IMR-90 (cell line): ENCODE measurements around the gene ZNF771. TPM values are rescaled to one million over a fixed set of nuclear protein-coding genes. Genes with fewer than 3 reads are reported as not detected.

Source experiments
- ATAC-seq: fragments of 200-7000 bp; cut with Tn5 transposase; 2 replicates; pipeline ENCODE4 v1.9.1; 2020; ENCODE audit warnings: low read depth, mild to moderate bottlenecking, moderate library complexity
- BruUV-seq: library from RNA; stranded (reverse); fragments of 400-500 nt; replicated peaks from 2 replicates; lab custom pipeline; 2021; lab: Mats Ljungman, UMichigan
- CTCF ChIA-PET: fragments of 300-600 bp; formaldehyde crosslinking; extraction: SDS; loops from one replicate; lab custom pipeline; 2021; ENCODE audit warnings: antibody characterized with exemption; lab: Yijun Ruan, JAX
- POLR2A ChIA-PET: fragments of 300-600 bp; sonication (Branson Sonifier 250); formaldehyde crosslinking; loops from one replicate; lab custom pipeline; 2022; ENCODE audit warnings: antibody characterized with exemption; ENCODE audit not compliant: unreplicated experiment; lab: Charles Lee
- DNase-seq: peaks from one replicate; pipeline ENCODE4 v3.0.0; 2013
- H2AFZ ChIP-seq: replicated peaks from 2 replicates; pipeline ENCODE3; 2013; ENCODE audit warnings: low read length, mild to moderate bottlenecking; ENCODE audit not compliant: poor library complexity
- H2AK5ac ChIP-seq: 2 replicates; pipeline ENCODE4 v1.6.1; 2013; ENCODE audit warnings: low read depth, low read length, inconsistent platforms
- H2AK9ac ChIP-seq: replicated peaks from 2 replicates; pipeline ENCODE3; 2013; ENCODE audit warnings: mild to moderate bottlenecking, low read depth, low read length, moderate library complexity; ENCODE audit not compliant: poor library complexity
- H2BK120ac ChIP-seq: 2 replicates; pipeline ENCODE4 v1.6.1; 2013; ENCODE audit warnings: low read depth, low read length, inconsistent platforms
- H2BK15ac ChIP-seq: 3 replicates; pipeline ENCODE4 v1.6.1; 2013; ENCODE audit warnings: low read depth, low read length, inconsistent platforms
- H2BK20ac ChIP-seq: 2 replicates; pipeline ENCODE4 v1.6.1; 2013; ENCODE audit warnings: low read depth, mild to moderate bottlenecking, inconsistent platforms, low read length, moderate library complexity
- H2BK5ac ChIP-seq: 2 replicates; pipeline ENCODE4 v1.6.1; 2013; ENCODE audit warnings: mild to moderate bottlenecking, low read depth, low read length, inconsistent platforms; ENCODE audit not compliant: poor library complexity, severe bottlenecking
- H3K14ac ChIP-seq: replicated peaks from 2 replicates; pipeline ENCODE4 v1.6.1; 2013; ENCODE audit warnings: low read depth, low read length, inconsistent platforms
- H3K18ac ChIP-seq: 2 replicates; pipeline ENCODE4 v1.6.1; 2013; ENCODE audit warnings: low read depth, low read length, control low read depth
- H3K23ac ChIP-seq: 2 replicates; pipeline ENCODE4 v1.6.1; 2013; ENCODE audit warnings: low read depth, low read length, inconsistent platforms
- H3K27ac ChIP-seq: 2 replicates; pipeline ENCODE4 v1.5.1; 2013; ENCODE audit warnings: mild to moderate bottlenecking, control low read depth, low read length; ENCODE audit not compliant: insufficient read depth
- H3K27me3 ChIP-seq: 2 replicates; pipeline ENCODE4 v1.6.1; 2013; ENCODE audit warnings: low read length; ENCODE audit not compliant: control insufficient read depth, insufficient read depth
- H3K36me3 ChIP-seq: 2 replicates; pipeline ENCODE4 v1.6.1; 2013; ENCODE audit warnings: low read length, mixed read lengths; ENCODE audit not compliant: control insufficient read depth, insufficient read depth
- H3K4ac ChIP-seq: 2 replicates; pipeline ENCODE4 v1.6.1; 2013; ENCODE audit warnings: low read depth, low read length, inconsistent platforms
- H3K4me1 ChIP-seq: 2 replicates; pipeline ENCODE4 v1.6.1; 2013; ENCODE audit warnings: low read length, mixed read lengths; ENCODE audit not compliant: control insufficient read depth, insufficient read depth
- H3K4me2 ChIP-seq: 2 replicates; pipeline ENCODE4 v1.6.1; 2013; ENCODE audit warnings: low read depth, mild to moderate bottlenecking, control low read depth, low read length, moderate library complexity
- H3K4me3 ChIP-seq: 2 replicates; pipeline ENCODE4 v1.5.1; 2013; ENCODE audit warnings: low read depth, mild to moderate bottlenecking, control low read depth, low read length, moderate library complexity; ENCODE audit not compliant: insufficient read depth
- H3K56ac ChIP-seq: 2 replicates; pipeline ENCODE4 v1.6.1; 2013; ENCODE audit warnings: low read length, inconsistent platforms; ENCODE audit not compliant: insufficient read depth; ENCODE audit errors: extremely low read depth
- H3K79me1 ChIP-seq, 2 experiments: 2 replicates each; pipeline ENCODE4 v1.6.1; 2013; ENCODE audit warnings: low read length in 2 of 2, inconsistent platforms in 1 of 2, low read depth in 1 of 2
- H3K9ac ChIP-seq: 2 replicates; pipeline ENCODE4 v1.6.1; 2013; ENCODE audit warnings: low read depth, low read length, control low read depth
- H3K9me1 ChIP-seq: 2 replicates; pipeline ENCODE4 v1.6.1; 2013; ENCODE audit warnings: low read length, inconsistent platforms; ENCODE audit not compliant: insufficient read depth
- H3K9me3 ChIP-seq: 2 replicates; pipeline ENCODE4 v1.6.1; 2013; ENCODE audit warnings: low read length; ENCODE audit not compliant: control insufficient read depth, insufficient read depth
- H4K20me1 ChIP-seq: 2 replicates; pipeline ENCODE4 v1.6.1; 2013; ENCODE audit warnings: low read length, inconsistent platforms; ENCODE audit not compliant: insufficient read depth
- H4K5ac ChIP-seq: 2 replicates; pipeline ENCODE4 v1.6.1; 2013; ENCODE audit warnings: mild to moderate bottlenecking, low read depth, low read length, control low read depth
- H4K8ac ChIP-seq, 2 experiments: 2 replicates each; pipeline ENCODE4 v1.6.1; 2013; ENCODE audit warnings: low read depth in 2 of 2, low read length in 2 of 2, control low read depth in 1 of 2, inconsistent platforms in 1 of 2
- H4K91ac ChIP-seq: 2 replicates; pipeline ENCODE4 v1.6.1; 2013; ENCODE audit warnings: low read depth, low read length, inconsistent platforms; ENCODE audit not compliant: insufficient read depth
- CEBPB ChIP-seq: IDR thresholded peaks from 2 replicates; pipeline ENCODE4 v1.6.1; 2012; ENCODE audit warnings: low read depth, low read length, improper control_type of control experiment
- CTCF ChIP-seq: conservative IDR thresholded peaks from 2 replicates; pipeline ENCODE4 v1.5.1; 2012; ENCODE audit warnings: mild to moderate bottlenecking, low read depth, low read length, improper control_type of control experiment
- ELK1 ChIP-seq: fragments of 150-350 bp; IDR thresholded peaks from 2 replicates; pipeline ENCODE4 v1.6.1; 2016; ENCODE audit warnings: low read depth, mild to moderate bottlenecking, low read length, moderate library complexity, borderline replicate concordance
- MXI1 ChIP-seq: IDR thresholded peaks from 2 replicates; pipeline ENCODE4 v1.6.1; 2012; ENCODE audit warnings: low read depth, mild to moderate bottlenecking, low read length, moderate library complexity, borderline replicate concordance
- RAD21 ChIP-seq: IDR thresholded peaks from 2 replicates; pipeline ENCODE4 v1.6.1; 2012; ENCODE audit warnings: low read length, improper control_type of control experiment
- RCOR1 ChIP-seq: IDR thresholded peaks from 2 replicates; pipeline ENCODE4 v1.6.1; 2012; ENCODE audit warnings: mild to moderate bottlenecking, low read length, improper control_type of control experiment; ENCODE audit not compliant: insufficient replicate concordance
- SMC3 ChIP-seq: fragments of 150-350 bp; IDR thresholded peaks from 2 replicates; pipeline ENCODE4 v1.6.1; 2016; ENCODE audit warnings: low read depth, mild to moderate bottlenecking, antibody characterized with exemption, low read length, moderate library complexity
- USF2 ChIP-seq: fragments of 150-350 bp; IDR thresholded peaks from 2 replicates; pipeline ENCODE4 v1.6.1; 2017; ENCODE audit warnings: mild to moderate bottlenecking, antibody characterized with exemption, low read length, low read depth
- WGBS, 2 experiments: methylation state at CpG; one replicate each; pipeline versions ENCODE4 v1.1.5 to v1.1.7; 2013; ENCODE audit warnings: missing lambda C conversion rate in 2 of 2; ENCODE audit not compliant: insufficient read length in 1 of 2; ENCODE audit errors: extremely low coverage in 2 of 2; 5-methylcytosine and 5-hydroxymethylcytosine counted together
- dilution Hi-C: fragments of 300-500 bp; cut with HindIII; formaldehyde crosslinking; loops from one replicate; pipeline ENCODE4 v1.14.3; 2018; ENCODE audit warnings: low sequenced_read_pairs; ENCODE audit not compliant: unreplicated experiment
- in situ Hi-C: fragments of 300-500 bp; cut with MboI; formaldehyde crosslinking; loops from 3 replicates; pipeline ENCODE4 v1.14.3; 2019; ENCODE audit warnings: low sequenced_read_pairs, inconsistent platforms, mixed read lengths
- intact Hi-C: fragments of 100-400 bp; cut with micrococcal nuclease; formaldehyde crosslinking; loops from 2 replicates; pipeline ENCODE4 v1.10.0; 2022
- polyA plus RNA-seq, 3 experiments: library from polyadenylated mRNA; depleted of rRNA; stranded (reverse); fragments of >200 nt; gene quantifications; 2 replicates each; pipeline ENCODE4 v1.2.3, GENCODE V29; 2012; ENCODE audit warnings: low replicate concordance in 1 of 3
- total RNA-seq: library from RNA; depleted of rRNA; stranded (reverse); fragments of >200 nt; gene quantifications from 2 replicates; pipeline ENCODE4 v1.2.3, GENCODE V29; 2012

Gene ZNF771
- total and polyA plus RNA-seq, 2 of the 4 experiments (the other 2 are of a cell fraction): 5.2 to 10.9 TPM

DNA sequence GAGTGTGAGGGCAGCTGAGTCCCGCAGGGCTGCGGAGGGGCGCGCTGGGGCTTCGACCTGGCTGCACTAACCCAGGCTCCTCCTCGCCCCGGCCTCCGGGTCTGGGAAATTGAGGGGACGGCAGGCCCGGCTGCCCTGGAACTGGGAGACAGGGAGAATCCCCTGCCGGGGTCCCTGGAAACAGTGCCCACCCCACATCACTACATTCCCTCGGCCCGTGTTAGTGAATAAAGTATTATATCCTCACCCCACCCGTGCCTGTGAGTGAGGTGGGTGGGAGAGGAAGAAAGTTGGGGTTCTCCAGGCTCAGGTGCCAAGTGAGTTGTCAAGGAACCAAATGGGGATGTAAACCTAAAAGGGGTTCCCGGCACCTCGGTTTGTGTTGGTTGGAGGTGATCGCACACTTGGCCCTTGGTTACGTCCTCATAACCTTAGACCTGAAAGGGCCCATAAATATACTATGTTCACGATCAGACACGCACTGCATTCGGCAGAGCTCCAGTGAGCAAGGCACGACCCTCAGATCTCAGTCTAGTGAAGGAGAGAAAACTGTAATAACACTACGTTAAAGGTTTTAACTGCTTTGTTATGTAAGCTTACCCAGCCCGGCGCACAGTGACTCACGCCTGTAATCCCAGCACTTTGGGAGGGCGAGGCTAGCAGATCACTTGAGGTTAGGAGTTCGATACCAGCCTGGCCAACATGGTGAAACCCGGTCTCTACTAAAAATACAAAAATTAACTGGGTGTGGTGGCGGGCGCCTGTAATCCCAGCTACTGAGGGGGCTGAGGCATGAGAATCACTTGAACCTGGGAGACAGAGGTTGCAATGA is 11.2 kb downstream of the ZNF771 start:
- no peak overlapping the region for H3K4ac ChIP-seq
- no peak overlapping the region for H4K8ac ChIP-seq
- H3K9me3 ChIP-seq: no peaks in the 10 kb centered on the region
- DNase-seq: no peak
- no peaks in the 10 kb centered on the region for H3K27me3 ChIP-seq
- peaks cover 6% of the 10 kb centered on the region; the same call in 1 of the 2 replicates for H3K9me1 ChIP-seq
- H3K36me3 ChIP-seq: peaks cover 17% of the 10 kb centered on the region
- no peak overlapping the region; the same call in 1 of the 2 replicates for H3K23ac ChIP-seq
- no peak overlapping the region for H4K5ac ChIP-seq
- ChIA-PET CTCF (interaction anchor here (0.8 to 1.0 kb wide), 3 partner anchors 9 to 210 kb away, joined by 3 to 4 read pairs (median 3); partner anchors contain the start of gene DCTPP1), POLR2A (no interaction called here)
- peak overlapping the region; percentile 60 for H2AK9ac ChIP-seq
- dilution Hi-C loops (no loop called here), intact Hi-C loops (no loop called here), in situ Hi-C loops (loop anchor here (25.0 kb wide), 1 partner anchor 231 kb away; the partner anchor contains the start of genes BOLA2B, CORO1A, SLX1A and SULT1A3)
- ATAC-seq: no peak
- H4K91ac ChIP-seq: no peak overlapping the region
- no peak overlapping the region for H2BK20ac ChIP-seq
- H2BK15ac ChIP-seq: no peak overlapping the region
- no peak overlapping the region for H3K27ac ChIP-seq
- H3K79me1 ChIP-seq: peaks cover 0 to 26% of the 10 kb centered on the region in 2 experiments; a peak in 2 of 4 replicates
- peaks cover 9% of the 10 kb centered on the region for H4K20me1 ChIP-seq
- no peak overlapping the region for H2BK5ac ChIP-seq
- H3K14ac ChIP-seq: no peak overlapping the region
- BruUV-seq: no TSS peak
- no peak overlapping the region for H2BK120ac ChIP-seq
- H3K4me3 ChIP-seq: peak overlapping the region; percentile 65
- H3K4me2 ChIP-seq: peak overlapping the region; percentile 68
- H3K18ac ChIP-seq: no peak overlapping the region
- no peak overlapping the region for H2AK5ac ChIP-seq
- peak overlapping the region; percentile 95 for H2AFZ ChIP-seq
- no peaks in the 10 kb centered on the region for H3K4me1 ChIP-seq
- TF ChIP-seq USF2 (no peak), CEBPB (no peak), CTCF (no peak), ELK1 (no peak), MXI1 (no peak), RCOR1 (no peak), SMC3 (no peak), RAD21 (no peak)
- H3K9ac ChIP-seq: no peak overlapping the region
- H3K56ac ChIP-seq: no peak overlapping the region
- 100% methylated on average over 1 of the region's 31 CpGs; no CpG with 5 or more reads in 1 of the 2 experiments for WGBS, 2 experiments
